Suprapubic skin (tissue), 4 donors: Measurements from ENCODE around the gene EIF2B2. TPM values are rescaled to one million over a fixed set of nuclear protein-coding genes. Genes with fewer than 3 reads are reported as not detected.

Experiments used
- DNase-seq, 2 donors: peaks; one replicate each; pipeline ENCODE4 v3.0.0-alpha.2; 2019; ENCODE audit warnings: low spot score in 2 of 2
- H3K27ac ChIP-seq: fragments of 200-600 bp; sonication (generic); one replicate; pipeline ENCODE4 v1.5.1; 2019
- H3K27me3 ChIP-seq: fragments of 200-600 bp; sonication (generic); one replicate; pipeline ENCODE4 v1.5.1; 2019
- H3K36me3 ChIP-seq: fragments of 200-600 bp; sonication (generic); one replicate; pipeline ENCODE4 v1.5.1; 2019
- H3K4me1 ChIP-seq: fragments of 200-600 bp; sonication (generic); one replicate; pipeline ENCODE4 v1.5.1; 2019
- H3K4me3 ChIP-seq: fragments of 200-600 bp; sonication (generic); one replicate; pipeline ENCODE4 v1.5.1; 2019; ENCODE audit warnings: mild to moderate bottlenecking
- H3K9me3 ChIP-seq: fragments of 200-600 bp; sonication (generic); one replicate; pipeline ENCODE4 v1.5.1; 2019
- CTCF ChIP-seq, 2 donors: fragments of 200-600 bp in 1 of 2; fragments of 450-650 bp in 1 of 2; sonication (generic) in 1 of 2; IDR thresholded peaks; one replicate each; pipeline ENCODE4 v1.5.1; 2016 to 2019; ENCODE audit warnings: antibody characterized with exemption in 2 of 2, mild to moderate bottlenecking in 1 of 2, moderate library complexity in 1 of 2
- EP300 ChIP-seq: sonication (generic); formaldehyde crosslinking; IDR thresholded peaks from one replicate; pipeline ENCODE4 v1.6.1; 2017; ENCODE audit warnings: antibody characterized with exemption
- POLR2A ChIP-seq, 2 donors: fragments of 450-650 bp; IDR thresholded peaks; one replicate each; pipeline ENCODE4 v1.6.1; 2017; ENCODE audit warnings: antibody characterized with exemption in 2 of 2, mild to moderate bottlenecking in 2 of 2, moderate library complexity in 2 of 2
- POLR2AphosphoS5 ChIP-seq, 3 donors: sonication (generic); formaldehyde crosslinking; IDR thresholded peaks; one replicate each; pipeline ENCODE4 v1.6.1; 2017; ENCODE audit warnings: antibody characterized with exemption in 3 of 3
- WGBS: methylation state at CpG from one replicate; pipeline ENCODE4 v1.1.5; 2018; 5-methylcytosine and 5-hydroxymethylcytosine counted together
- total RNA-seq, 4 donors: library from RNA; depleted of rRNA; stranded (reverse); fragments of >200 nt; gene quantifications; one replicate each; pipeline ENCODE4 v1.1.0, GENCODE V29; 2016

Gene EIF2B2
- total RNA-seq, 4 donors from 2014 or later = 28.9 to 46.2 (median 33.8) TPM

GRCh38 chr14:75013290-75013689 lies 10.6 kb downstream of the EIF2B2 start:
- Histone ChIP-seq H3K27ac (no peak overlapping the region), H3K36me3 (peaks cover 64% of the 10 kb centered on the region)

DNA sequence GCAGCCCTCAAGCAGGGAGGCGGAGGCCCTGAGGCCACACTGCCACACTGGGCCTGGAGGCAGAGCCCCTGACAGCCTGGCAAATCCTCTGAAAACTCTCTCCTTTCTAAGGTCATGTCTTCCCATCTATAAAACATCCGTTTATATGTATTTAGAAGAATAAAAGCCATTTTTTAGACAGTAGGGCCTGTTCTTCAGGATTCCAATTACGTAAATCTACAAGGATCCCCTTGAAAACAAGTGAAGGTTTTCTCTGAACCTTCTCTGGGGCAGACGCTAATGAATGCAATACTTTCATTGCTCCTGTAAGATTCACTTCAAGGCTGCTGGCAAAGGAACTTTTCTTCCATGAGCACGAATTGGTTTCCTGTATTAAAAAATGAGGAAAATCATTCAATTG lies 12.8 kb downstream of the EIF2B2 start:
- DNase-seq = no peak
- no peak for TF ChIP-seq POLR2AphosphoS5 (IDR thresholded peaks at IDR 0.05)
- no peak for TF ChIP-seq EP300
- TF ChIP-seq POLR2A (IDR thresholded peaks at IDR 0.05) = no peak
- TF ChIP-seq CTCF (IDR thresholded peaks at IDR 0.05) = no peak
- 75% methylated on average over 5 of the region's 5 CpGs for WGBS
- no peak overlapping the region for H3K4me3 ChIP-seq
- no peak overlapping the region for H3K27ac ChIP-seq
- no peaks in the 10 kb centered on the region for H3K27me3 ChIP-seq
- peaks cover 66% of the 10 kb centered on the region for H3K36me3 ChIP-seq
- H3K9me3 ChIP-seq = no peaks in the 10 kb centered on the region
- H3K4me1 ChIP-seq = peaks cover 10% of the 10 kb centered on the region

More at GRCh38 chr14:75013290-75013689, 10.6 kb downstream of the EIF2B2 start:
- TF ChIP-seq EP300 (no peak), POLR2AphosphoS5 (IDR thresholded peaks at IDR 0.05) (no peak), POLR2A (IDR thresholded peaks at IDR 0.05) (no peak), CTCF (IDR thresholded peaks at IDR 0.05) (no peak)
- Histone ChIP-seq H3K4me1 (peaks cover 5% of the 10 kb centered on the region), H3K27me3 (no peaks in the 10 kb centered on the region), H3K4me3 (no peak overlapping the region), H3K9me3 (no peaks in the 10 kb centered on the region)
- 87% methylated on average over 6 of the region's 6 CpGs for WGBS
- no peak for DNase-seq

DNA sequence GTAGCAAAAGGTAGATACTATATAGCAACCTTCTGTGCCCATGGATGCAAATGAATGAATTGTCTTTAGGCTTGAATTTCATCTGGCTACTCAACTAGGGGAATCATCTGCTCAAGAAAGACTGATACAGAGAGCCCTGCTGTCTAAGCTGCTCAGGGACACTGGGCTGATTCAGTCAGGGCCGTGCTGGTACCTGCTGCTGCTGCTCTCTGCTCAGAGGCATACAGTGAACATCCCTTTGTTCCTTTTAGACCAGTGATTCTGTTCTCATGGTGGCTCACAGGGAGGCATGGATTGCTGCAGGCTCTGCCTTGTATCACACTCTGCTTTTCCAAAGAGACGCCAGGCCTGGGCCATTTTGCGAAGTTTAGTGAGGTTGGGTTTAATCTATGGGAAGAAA lies 14.1 kb downstream of the EIF2B2 start:
- H3K36me3 ChIP-seq = peaks cover 78% of the 10 kb centered on the region
- H3K9me3 ChIP-seq = no peaks in the 10 kb centered on the region
- peaks cover 6% of the 10 kb centered on the region for H3K4me1 ChIP-seq
- DNase-seq = no peak
- H3K4me3 ChIP-seq = no peak overlapping the region
- H3K27me3 ChIP-seq = no peaks in the 10 kb centered on the region
- H3K27ac ChIP-seq = no peak overlapping the region
- TF ChIP-seq POLR2AphosphoS5 (IDR thresholded peaks at IDR 0.05) = no peak
- TF ChIP-seq EP300 = no peak
- TF ChIP-seq CTCF (IDR thresholded peaks at IDR 0.05) = no peak
- TF ChIP-seq POLR2A (IDR thresholded peaks at IDR 0.05) = no peak
- 95% methylated on average over 3 of the region's 3 CpGs for WGBS

GRCh38 chr14:75018694-75019093 lies 16.0 kb downstream of the EIF2B2 start:
- peaks cover 84% of the 10 kb centered on the region for H3K36me3 ChIP-seq
- TF ChIP-seq EP300 = no peak
- no peak for TF ChIP-seq POLR2A (IDR thresholded peaks at IDR 0.05)
- no peak for TF ChIP-seq POLR2AphosphoS5 (IDR thresholded peaks at IDR 0.05)
- TF ChIP-seq CTCF (IDR thresholded peaks at IDR 0.05) = no peak
- 57% methylated on average over 3 of the region's 3 CpGs for WGBS
- no peak overlapping the region for H3K27ac ChIP-seq
- H3K9me3 ChIP-seq = no peaks in the 10 kb centered on the region
- H3K4me3 ChIP-seq = no peak overlapping the region
- H3K4me1 ChIP-seq = peaks cover 6% of the 10 kb centered on the region
- no peak for DNase-seq
- no peaks in the 10 kb centered on the region for H3K27me3 ChIP-seq

DNA sequence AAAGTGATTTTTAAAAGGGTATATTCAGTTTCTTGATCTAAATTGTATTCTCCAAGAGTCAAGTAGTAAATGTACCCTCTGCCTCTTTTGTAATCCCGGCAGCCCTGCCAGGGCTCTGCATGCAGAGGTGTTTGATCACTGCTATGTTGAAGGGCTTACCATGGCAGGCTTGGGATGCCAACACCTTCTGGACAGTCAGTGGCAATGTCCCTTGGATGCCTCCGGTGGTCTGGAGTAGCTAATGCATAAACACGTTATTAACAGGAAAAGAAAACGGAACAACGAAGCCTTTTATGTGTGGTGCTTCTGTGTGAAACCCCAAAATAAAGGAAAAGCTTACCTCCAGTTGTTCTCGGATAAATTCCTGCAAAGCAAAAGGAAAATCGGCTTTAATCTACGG lies 19.9 kb downstream of the EIF2B2 start:
- 78% methylated on average over 8 of the region's 8 CpGs for WGBS
- H3K36me3 ChIP-seq = peaks cover 56% of the 10 kb centered on the region
- peaks cover 6% of the 10 kb centered on the region for H3K4me1 ChIP-seq
- DNase-seq = no peak
- H3K27me3 ChIP-seq = no peaks in the 10 kb centered on the region
- no peak for TF ChIP-seq POLR2AphosphoS5 (IDR thresholded peaks at IDR 0.05)
- TF ChIP-seq POLR2A (IDR thresholded peaks at IDR 0.05) = no peak
- TF ChIP-seq CTCF (IDR thresholded peaks at IDR 0.05) = no peak
- no peak for TF ChIP-seq EP300
- H3K27ac ChIP-seq = no peak overlapping the region
- no peak overlapping the region for H3K4me3 ChIP-seq
- H3K9me3 ChIP-seq = no peaks in the 10 kb centered on the region
